Measurements from ENCODE around the gene SNX21.

DNA sequence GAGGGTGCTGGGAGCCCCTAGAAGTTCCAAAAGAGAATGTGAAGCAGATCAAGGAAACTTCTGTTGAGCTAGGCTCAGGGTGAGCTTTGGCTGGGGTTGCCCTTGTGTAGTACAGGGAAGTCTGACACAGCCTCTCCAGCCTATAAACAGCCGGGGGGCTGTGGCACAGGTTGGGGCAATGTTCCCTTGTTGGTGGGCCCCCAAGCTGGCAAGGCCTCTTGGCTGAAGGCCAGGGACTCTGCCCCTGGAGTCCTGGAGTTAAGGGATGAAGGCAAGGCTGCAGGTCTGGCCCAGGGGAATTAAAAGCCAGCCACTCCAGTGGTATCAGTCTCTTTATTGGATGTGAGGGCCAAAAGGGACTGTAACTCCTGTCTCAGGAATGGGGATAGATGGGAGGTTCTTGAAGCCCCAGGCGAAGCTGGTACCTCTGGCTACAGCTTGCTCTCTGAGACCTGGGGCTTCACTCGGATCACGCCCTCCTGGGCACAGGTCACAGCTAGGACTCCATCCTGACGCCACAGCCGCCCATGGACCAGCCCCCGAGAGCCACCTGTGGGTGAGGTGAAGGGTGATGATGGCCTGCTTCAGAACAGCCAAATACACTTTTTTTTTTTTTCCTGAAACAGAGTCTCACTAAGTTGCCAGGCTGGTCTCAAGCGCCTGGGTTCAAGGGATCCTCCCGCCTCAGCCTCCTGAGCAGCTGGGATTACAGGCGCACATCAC is 8.0 kb downstream of the SNX21 start:
- TF ChIP-seq YY1 (IDR thresholded peaks at IDR 0.05; ENCODE audit: insufficient read depth, insufficient read length): no peak
- no peak for TF ChIP-seq SUZ12 (IDR thresholded peaks at IDR 0.05; ENCODE audit: extremely low read depth, insufficient read depth, insufficient read length)

Data from NT2/D1 (cell line).